Esophagus squamous epithelium (tissue), 5 donors: ENCODE data around the gene AIPL1. TPM values are rescaled to one million over a fixed set of nuclear protein-coding genes. Genes with fewer than 3 reads are reported as not detected.

Source experiments
- DNase-seq: peaks from one replicate; lab custom pipeline; 2025; lab: John Stamatoyannopoulos, UW
- H3K27ac ChIP-seq, 4 donors: fragments of 200-600 bp; sonication (generic); one replicate each; pipeline ENCODE4 v1.5.1; 2016 to 2019; ENCODE audit warnings: mild to moderate bottlenecking in 1 of 4
- H3K27me3 ChIP-seq, 4 donors: fragments of 200-600 bp; sonication (generic); 1 replicate in 3 of 4; 2 replicates in 1 of 4; pipeline versions ENCODE4 v1.5.1 to v1.6.0; 2017 to 2021; ENCODE audit warnings: antibody characterized with exemption in 1 of 4
- H3K36me3 ChIP-seq, 3 donors: fragments of 200-600 bp; sonication (generic); one replicate each; pipeline ENCODE4 v1.5.1; 2016 to 2019
- H3K4me1 ChIP-seq, 3 donors: fragments of 200-600 bp; sonication (generic); one replicate each; pipeline ENCODE4 v1.5.1; 2017 to 2019
- H3K4me3 ChIP-seq, 4 donors: fragments of 200-600 bp; sonication (generic); 1 replicate in 3 of 4; 2 replicates in 1 of 4; pipeline ENCODE4 v1.5.1; 2016 to 2019; ENCODE audit warnings: mild to moderate bottlenecking in 2 of 4, moderate library complexity in 1 of 4
- H3K9me3 ChIP-seq, 3 donors: fragments of 200-600 bp; sonication (generic); one replicate each; pipeline ENCODE4 v1.5.1; 2016 to 2019
- POLR2A ChIP-seq, 4 donors: fragments of 450-650 bp; IDR thresholded peaks; one replicate each; pipeline ENCODE4 v1.6.1; 2017; ENCODE audit warnings: antibody characterized with exemption in 4 of 4, mild to moderate bottlenecking in 4 of 4, moderate library complexity in 3 of 4
- WGBS, 2 donors: methylation state at CpG; one replicate each; pipeline ENCODE4 v1.1.5; 2018; 5-methylcytosine and 5-hydroxymethylcytosine counted together
- intact Hi-C: fragments of 100-400 bp; cut with DNase I; formaldehyde crosslinking; loops from one replicate; pipeline ENCODE4 v1.15.0; 2022
- total RNA-seq, 4 donors: library from RNA; depleted of rRNA; stranded (reverse); fragments of >200 nt; gene quantifications; one replicate each; pipeline ENCODE4 v1.1.0, GENCODE V29; 2016
- TF ChIP-seq, protein P1 (sequence below), 6 experiments: fragments of 450-650 bp in 4 of 6; fragments of 200-600 bp in 2 of 6; sonication (generic) in 2 of 6; IDR thresholded peaks; one replicate each; pipeline ENCODE4 v1.5.1; 2016 to 2019; ENCODE audit warnings: antibody characterized with exemption in 6 of 6, mild to moderate bottlenecking in 4 of 6, moderate library complexity in 4 of 6
- donor health status: DM: yes; HTN: yes; CAD: no.

Gene AIPL1
- total RNA-seq, 4 donors from 2014 or later = not detected

DNA sequence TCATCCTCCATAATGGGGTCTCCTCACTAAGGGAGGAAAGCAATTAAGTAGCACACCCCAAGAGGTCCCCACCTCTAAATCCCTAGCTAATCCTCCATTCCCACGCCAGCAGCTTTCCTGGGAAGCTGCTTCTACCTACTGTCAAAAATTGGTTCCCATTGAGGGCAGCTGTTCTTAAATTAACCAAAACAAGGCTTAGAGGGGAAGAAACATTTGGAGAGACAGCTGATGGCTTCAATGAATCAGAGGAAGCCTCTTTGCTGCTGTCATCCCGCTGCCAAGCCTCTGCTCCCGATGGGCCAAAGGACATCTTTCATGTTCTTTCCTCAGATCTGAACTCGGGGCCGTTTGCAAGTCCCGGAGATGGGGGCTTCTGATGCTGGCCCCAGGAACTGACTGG, 26.6 kb downstream of the AIPL1 start:
- TF ChIP-seq, protein P1, sequence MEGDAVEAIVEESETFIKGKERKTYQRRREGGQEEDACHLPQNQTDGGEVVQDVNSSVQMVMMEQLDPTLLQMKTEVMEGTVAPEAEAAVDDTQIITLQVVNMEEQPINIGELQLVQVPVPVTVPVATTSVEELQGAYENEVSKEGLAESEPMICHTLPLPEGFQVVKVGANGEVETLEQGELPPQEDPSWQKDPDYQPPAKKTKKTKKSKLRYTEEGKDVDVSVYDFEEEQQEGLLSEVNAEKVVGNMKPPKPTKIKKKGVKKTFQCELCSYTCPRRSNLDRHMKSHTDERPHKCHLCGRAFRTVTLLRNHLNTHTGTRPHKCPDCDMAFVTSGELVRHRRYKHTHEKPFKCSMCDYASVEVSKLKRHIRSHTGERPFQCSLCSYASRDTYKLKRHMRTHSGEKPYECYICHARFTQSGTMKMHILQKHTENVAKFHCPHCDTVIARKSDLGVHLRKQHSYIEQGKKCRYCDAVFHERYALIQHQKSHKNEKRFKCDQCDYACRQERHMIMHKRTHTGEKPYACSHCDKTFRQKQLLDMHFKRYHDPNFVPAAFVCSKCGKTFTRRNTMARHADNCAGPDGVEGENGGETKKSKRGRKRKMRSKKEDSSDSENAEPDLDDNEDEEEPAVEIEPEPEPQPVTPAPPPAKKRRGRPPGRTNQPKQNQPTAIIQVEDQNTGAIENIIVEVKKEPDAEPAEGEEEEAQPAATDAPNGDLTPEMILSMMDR (IDR thresholded peaks at IDR 0.05) = no peak
- TF ChIP-seq POLR2A (IDR thresholded peaks at IDR 0.05) = no peak
- intact Hi-C loops = no loop called here
- Histone ChIP-seq H3K4me3 (no peak overlapping the region), H3K4me1 (no peaks in the 10 kb centered on the region), H3K9me3 (no peaks in the 10 kb centered on the region), H3K27ac (no peak overlapping the region), H3K27me3 (peaks cover 0 to 49% (median 0%) of the 10 kb centered on the region in 4 donors), H3K36me3 (no peaks in the 10 kb centered on the region)
- WGBS, 2 donors = 17 to 70% methylated on average over 1 to 6 of the region's 6 CpGs
- DNase-seq = no peak

DNA sequence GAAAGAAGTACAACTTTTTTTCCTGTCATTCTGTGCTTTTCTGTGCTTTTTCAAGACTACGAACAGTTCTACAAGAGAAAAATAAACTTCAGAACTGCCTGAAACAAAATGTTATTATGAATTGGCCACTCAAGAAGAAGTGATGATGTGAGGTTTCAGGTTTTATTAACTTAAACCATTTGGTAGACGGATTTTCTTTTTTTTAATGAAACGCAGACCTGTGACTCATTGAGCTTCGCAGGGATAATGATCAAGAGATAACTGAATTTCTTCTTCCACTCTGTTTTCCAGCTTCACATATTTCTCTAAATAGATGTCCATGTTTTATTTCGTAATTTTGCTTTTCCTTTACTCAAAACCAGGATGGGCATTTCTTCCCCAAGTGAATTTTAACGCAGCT, 32.7 kb downstream of the AIPL1 start:
- TF ChIP-seq, protein P1 (IDR thresholded peaks at IDR 0.05) = no peak
- TF ChIP-seq POLR2A (IDR thresholded peaks at IDR 0.05) = no peak
- WGBS, 2 donors = 70% methylated on average over 6 of the region's 6 CpGs
- DNase-seq = no peak
- H3K4me1 ChIP-seq = no peaks in the 10 kb centered on the region
- no peaks in the 10 kb centered on the region for H3K36me3 ChIP-seq
- no peak overlapping the region for H3K27ac ChIP-seq
- peaks cover 0 to 39% (median 0%) of the 10 kb centered on the region in 4 donors for H3K27me3 ChIP-seq
- H3K9me3 ChIP-seq = no peaks in the 10 kb centered on the region
- no peak overlapping the region for H3K4me3 ChIP-seq
- intact Hi-C loops = no loop called here

DNA sequence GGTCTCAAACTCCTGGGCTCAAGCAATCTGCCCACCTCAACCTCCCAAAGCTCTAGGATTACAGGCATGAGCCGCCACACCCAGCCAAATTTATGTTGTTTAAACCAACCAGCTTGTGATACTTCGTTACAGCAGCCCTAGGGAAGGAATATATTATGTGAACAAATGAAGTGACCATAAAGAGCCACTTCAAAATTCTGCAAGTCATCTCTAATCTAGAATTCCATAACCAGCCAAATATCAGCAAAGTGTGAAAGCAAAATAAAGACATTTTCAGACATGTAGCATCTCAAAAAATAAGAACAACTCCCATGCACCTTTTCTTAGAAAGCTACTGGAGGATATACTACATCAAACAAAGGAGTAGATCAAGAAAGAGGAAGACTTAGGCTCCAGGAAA, 36.0 kb downstream of the AIPL1 start:
- Histone ChIP-seq H3K36me3 (no peaks in the 10 kb centered on the region), H3K27ac (no peak overlapping the region), H3K4me3 (no peak overlapping the region), H3K9me3 (no peaks in the 10 kb centered on the region), H3K27me3 (peaks cover 0 to 45% (median 3%) of the 10 kb centered on the region in 4 donors), H3K4me1 (no peaks in the 10 kb centered on the region)
- no peak for TF ChIP-seq POLR2A (IDR thresholded peaks at IDR 0.05)
- TF ChIP-seq, protein P1 (IDR thresholded peaks at IDR 0.05) = no peak
- 28 to 57% methylated on average over 1 to 2 of the region's 2 CpGs for WGBS, 2 donors
- DNase-seq = no peak
- intact Hi-C loops = no loop called here

DNA sequence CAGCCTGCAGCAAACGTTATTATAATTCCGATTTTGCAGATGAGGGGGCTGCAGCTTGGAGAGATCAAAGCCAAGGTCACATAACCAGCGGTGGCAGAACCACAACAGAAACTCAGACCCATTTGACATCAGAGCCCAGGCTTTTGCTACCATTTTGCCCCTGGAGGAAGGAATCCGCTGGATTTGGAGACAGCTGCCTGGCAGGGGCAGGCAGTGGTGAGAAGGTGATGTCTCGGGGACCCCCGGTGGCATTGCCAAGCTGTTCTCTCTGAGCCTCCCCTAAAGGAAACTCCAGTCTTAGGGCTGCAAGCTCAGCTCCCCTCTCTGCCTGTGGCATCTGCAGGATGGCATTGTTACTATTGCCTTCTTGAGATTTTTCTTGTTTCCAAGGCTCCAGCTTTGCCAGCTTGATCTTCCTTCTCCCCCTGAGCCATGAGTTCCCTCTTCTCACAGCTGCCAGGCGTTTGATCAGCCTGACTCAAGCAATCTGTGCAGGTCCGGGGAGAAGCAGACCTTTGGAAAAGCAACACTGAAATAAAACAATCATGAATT, 40.8 kb downstream of the AIPL1 start:
- no peaks in the 10 kb centered on the region for H3K36me3 ChIP-seq
- no peaks in the 10 kb centered on the region for H3K4me1 ChIP-seq
- TF ChIP-seq, protein P1 (IDR thresholded peaks at IDR 0.05) = no peak
- TF ChIP-seq POLR2A (IDR thresholded peaks at IDR 0.05) = no peak
- H3K27me3 ChIP-seq = peaks cover 0 to 45% (median 6%) of the 10 kb centered on the region in 4 donors
- no peak for DNase-seq
- H3K9me3 ChIP-seq = no peaks in the 10 kb centered on the region
- H3K27ac ChIP-seq = no peak overlapping the region
- 31 to 36% methylated on average over 8 of the region's 8 CpGs for WGBS, 2 donors
- H3K4me3 ChIP-seq = no peak overlapping the region
- intact Hi-C loops = no loop called here

DNA sequence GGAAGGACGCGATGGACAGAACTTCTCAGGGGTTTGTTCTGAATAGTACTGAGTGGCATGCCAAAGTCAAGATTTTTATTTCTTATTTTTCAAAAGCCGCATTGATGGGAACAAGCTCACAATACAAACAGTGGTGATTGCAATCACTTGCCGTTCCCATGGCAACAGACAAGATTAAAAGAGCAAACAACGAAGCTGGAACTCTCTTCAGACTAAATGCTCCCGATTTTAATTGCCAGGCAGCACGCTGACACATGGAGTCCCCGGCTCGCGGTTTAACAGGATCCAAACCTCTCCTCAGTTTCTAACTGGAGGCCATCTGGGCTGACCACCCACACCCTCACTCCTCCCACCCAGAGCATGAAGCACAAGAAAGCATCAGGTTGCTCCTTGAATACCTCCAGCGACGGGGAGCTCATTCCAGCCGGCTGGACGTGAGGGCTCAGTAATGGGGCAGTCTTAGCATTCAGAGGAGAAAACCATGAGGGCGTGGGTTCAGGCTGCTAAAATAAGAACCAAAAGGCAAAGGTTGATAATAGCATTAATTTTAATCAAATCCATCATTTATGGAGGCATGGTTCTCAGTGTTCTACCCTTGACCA, 41.5 kb downstream of the AIPL1 start:
- Histone ChIP-seq H3K36me3 (no peaks in the 10 kb centered on the region), H3K27me3 (peaks cover 0 to 46% (median 6%) of the 10 kb centered on the region in 4 donors), H3K27ac (no peak overlapping the region), H3K4me3 (no peak overlapping the region), H3K9me3 (no peaks in the 10 kb centered on the region), H3K4me1 (no peaks in the 10 kb centered on the region)
- no peak for DNase-seq
- intact Hi-C loops = no loop called here
- TF ChIP-seq POLR2A (IDR thresholded peaks at IDR 0.05) = no peak
- TF ChIP-seq, protein P1 (IDR thresholded peaks at IDR 0.05) = no peak
- WGBS, 2 donors = 34 to 56% methylated on average over 13 to 15 of the region's 15 CpGs
